ENCODE data around the gene PCDHB13. TPM values are rescaled to one million over a fixed set of nuclear protein-coding genes. Genes with fewer than 3 reads are reported as not detected.
"Not testable (repeated sequence)": the region's sequence is repeated elsewhere in the genome, so short reads cannot be mapped to it uniquely, and the experiment has no call there.

Gene PCDHB13
- total RNA-seq, 1 donor = 0.27 TPM

DNA sequence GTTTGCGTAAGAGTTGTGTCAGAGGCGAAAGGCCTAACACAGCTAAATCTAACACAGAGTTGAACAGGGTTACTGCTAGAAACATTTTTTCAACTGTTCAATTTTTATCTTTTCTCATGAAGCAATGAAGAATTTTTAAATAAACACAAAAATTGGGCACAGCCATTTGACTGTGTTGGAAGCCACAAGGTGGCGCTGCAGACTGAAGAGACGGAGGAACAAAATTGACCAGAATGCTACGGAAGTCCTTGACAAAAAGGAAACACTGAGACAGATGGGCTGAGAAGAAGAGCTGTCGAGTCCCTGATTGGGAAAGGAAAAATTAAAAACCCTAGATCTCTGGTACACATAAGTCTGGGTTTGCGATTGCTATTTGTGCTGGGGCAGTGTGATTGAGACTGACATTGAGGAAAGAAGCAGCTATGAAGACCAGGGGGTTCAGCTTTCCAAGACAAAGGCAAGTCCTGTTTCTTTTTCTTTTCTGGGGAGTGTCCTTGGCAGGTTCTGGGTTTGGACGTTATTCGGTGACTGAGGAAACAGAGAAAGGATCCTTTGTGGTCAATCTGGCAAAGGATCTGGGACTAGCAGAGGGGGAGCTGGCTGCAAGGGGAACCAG, 26.7 kb upstream of the PCDHB13 start, which contains the start of gene PCDHB9:
TSS of gene PCDHB9 (plus strand) at position 265 of the 616 bp plus-strand sequence. CDS start at position 423, 158 bp downstream.
- H3K4me3 ChIP-seq (ENCODE audit: low read depth, low read length) = no peak within 1 kb of the TSS
- DNase-seq (ENCODE audit: low read depth) = no peak
- TF ChIP-seq, protein P1, sequence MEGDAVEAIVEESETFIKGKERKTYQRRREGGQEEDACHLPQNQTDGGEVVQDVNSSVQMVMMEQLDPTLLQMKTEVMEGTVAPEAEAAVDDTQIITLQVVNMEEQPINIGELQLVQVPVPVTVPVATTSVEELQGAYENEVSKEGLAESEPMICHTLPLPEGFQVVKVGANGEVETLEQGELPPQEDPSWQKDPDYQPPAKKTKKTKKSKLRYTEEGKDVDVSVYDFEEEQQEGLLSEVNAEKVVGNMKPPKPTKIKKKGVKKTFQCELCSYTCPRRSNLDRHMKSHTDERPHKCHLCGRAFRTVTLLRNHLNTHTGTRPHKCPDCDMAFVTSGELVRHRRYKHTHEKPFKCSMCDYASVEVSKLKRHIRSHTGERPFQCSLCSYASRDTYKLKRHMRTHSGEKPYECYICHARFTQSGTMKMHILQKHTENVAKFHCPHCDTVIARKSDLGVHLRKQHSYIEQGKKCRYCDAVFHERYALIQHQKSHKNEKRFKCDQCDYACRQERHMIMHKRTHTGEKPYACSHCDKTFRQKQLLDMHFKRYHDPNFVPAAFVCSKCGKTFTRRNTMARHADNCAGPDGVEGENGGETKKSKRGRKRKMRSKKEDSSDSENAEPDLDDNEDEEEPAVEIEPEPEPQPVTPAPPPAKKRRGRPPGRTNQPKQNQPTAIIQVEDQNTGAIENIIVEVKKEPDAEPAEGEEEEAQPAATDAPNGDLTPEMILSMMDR (IDR thresholded peaks at IDR 0.05; ENCODE audit: insufficient read depth, low read length) = peak; percentile 21

DNA sequence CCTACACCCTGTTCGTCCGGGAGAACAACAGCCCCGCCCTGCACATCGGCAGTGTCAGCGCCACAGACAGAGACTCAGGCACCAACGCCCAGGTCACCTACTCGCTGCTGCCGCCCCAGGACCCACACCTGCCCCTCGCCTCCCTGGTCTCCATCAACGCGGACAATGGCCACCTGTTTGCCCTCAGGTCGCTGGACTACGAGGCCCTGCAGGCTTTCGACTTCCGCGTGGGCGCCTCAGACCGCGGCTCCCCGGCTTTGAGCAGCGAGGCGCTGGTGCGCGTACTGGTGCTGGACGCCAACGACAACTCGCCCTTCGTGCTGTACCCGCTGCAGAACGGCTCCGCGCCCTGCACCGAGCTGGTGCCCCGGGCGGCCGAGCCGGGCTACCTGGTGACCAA, 25.0 kb upstream of the PCDHB13 start:
- not testable (repeated sequence) for H3K4me3 ChIP-seq (ENCODE audit: low read depth, low read length); DNase-seq (ENCODE audit: low read depth)

DNA sequence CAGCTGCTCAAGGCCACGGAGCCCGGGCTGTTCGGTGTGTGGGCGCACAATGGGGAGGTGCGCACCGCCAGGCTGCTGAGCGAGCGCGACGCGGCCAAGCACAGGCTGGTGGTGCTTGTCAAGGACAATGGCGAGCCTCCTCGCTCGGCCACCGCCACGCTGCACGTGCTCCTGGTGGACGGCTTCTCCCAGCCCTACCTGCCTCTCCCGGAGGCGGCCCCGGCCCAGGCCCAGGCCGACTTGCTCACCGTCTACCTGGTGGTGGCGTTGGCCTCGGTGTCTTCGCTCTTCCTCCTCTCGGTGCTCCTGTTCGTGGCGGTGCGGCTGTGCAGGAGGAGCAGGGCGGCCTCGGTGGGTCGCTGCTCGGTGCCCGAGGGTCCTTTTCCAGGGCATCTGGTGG, 24.6 kb upstream of the PCDHB13 start:
- not testable (repeated sequence) for H3K4me3 ChIP-seq (ENCODE audit: low read depth, low read length); DNase-seq (ENCODE audit: low read depth)

DNA sequence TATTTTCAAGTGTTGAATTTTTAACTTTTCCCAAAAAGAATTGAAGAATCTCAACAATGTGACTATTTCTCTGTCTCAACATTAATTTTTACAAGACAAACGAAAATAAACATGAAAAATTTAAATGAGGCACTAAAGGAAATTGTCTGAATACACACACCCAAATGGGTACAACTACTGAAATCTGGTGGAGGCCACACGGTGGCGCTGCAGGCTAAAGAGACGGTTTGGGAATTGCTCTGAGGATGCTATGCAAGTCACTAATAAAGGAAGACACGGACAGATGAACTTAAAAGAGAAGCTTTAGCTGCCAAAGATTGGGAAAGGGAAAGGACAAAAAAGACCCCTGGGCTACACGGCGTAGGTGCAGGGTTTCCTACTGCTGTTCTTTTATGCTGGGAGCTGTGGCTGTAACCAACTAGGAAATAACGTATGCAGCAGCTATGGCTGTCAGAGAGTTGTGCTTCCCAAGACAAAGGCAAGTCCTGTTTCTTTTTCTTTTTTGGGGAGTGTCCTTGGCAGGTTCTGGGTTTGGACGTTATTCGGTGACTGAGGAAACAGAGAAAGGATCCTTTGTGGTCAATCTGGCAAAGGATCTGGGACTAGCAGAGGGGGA, 21.5 kb upstream of the PCDHB13 start, which contains the start of gene PCDHB10:
TSS of gene PCDHB10 (plus strand) at position 244 of the 616 bp plus-strand sequence. CDS start at position 444, 200 bp downstream.
- DNase-seq (ENCODE audit: low read depth) = peak; percentile 9
- TF ChIP-seq, protein P1 (IDR thresholded peaks at IDR 0.05; ENCODE audit: insufficient read depth, low read length) = peak; percentile 28
- no peak within 1 kb of the TSS for H3K4me3 ChIP-seq (ENCODE audit: low read depth, low read length)

DNA sequence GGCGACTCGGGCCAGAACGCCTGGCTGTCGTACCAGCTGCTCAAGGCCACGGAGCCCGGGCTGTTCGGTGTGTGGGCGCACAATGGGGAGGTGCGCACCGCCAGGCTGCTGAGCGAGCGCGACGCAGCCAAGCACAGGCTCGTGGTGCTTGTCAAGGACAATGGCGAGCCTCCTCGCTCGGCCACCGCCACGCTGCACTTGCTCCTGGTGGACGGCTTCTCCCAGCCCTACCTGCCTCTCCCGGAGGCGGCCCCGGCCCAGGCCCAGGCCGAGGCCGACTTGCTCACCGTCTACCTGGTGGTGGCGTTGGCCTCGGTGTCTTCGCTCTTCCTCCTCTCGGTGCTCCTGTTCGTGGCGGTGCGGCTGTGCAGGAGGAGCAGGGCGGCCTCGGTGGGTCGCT, 19.4 kb upstream of the PCDHB13 start:
- not testable (repeated sequence) for DNase-seq (ENCODE audit: low read depth); H3K4me3 ChIP-seq (ENCODE audit: low read depth, low read length)

DNA sequence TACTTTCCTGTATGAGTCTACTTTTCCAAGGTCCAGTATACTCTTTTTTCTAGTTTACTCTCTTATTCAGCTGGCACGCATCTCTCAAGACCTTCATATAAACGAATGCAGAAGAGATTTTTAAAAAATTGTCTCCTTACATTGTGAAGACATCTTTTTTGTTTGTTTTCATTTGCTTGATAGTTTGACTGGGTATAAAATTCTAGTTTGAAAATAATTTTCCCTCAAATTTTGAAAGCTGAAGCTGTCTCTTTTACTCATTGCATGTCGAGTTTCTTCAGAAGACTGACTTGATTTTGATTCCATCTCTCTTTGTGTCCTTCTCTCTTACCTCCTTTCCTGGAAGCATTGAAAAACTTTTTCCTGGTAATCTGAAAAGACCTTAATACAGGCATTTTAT, 17.4 kb upstream of the PCDHB13 start:
- no peak overlapping the region for H3K4me3 ChIP-seq (ENCODE audit: low read depth, low read length)
- TF ChIP-seq, protein P1 (IDR thresholded peaks at IDR 0.05; ENCODE audit: insufficient read depth, low read length) = no peak
- DNase-seq (ENCODE audit: low read depth) = no peak

DNA sequence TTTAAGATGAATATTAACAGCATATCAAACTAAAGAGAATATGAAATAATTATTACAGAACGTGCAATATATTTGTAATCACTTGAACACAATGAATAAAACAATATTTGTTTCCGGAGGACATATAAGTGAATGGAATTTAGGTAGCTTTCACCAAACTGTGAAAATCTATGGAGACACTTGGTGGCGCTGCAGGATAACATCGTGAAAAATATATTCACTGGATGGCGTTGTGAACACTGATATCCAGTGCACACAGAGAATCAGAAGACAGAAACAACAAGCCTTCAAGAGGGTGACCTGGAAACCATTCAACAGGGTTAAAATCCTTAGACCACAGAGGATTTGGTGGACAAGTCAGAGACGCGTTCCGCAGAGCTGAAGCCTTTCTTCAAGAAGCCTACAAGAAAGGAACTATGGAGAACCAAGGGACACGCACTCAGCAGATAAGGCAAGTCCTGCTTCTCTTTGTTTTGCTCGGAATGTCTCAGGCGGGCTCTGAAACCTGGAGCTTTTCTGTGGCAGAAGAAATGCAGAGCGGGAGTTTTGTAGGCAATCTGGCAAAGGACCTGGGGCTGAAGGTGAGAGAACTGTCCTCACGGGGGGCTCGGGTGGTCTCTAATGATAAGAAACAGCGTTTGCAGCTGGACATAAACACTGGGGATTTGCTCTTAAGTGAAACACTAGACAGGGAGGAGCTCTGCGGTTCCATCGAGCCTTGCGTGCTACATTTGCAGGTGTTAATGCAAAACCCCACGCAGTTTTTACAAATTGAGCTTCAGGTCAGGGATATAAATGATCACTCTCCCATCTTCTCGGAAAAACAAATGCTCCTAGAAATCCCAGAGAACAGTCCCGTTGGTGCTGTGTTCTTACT, 14.1 kb upstream of the PCDHB13 start, which contains the start of gene PCDHB11:
TSS of gene PCDHB11 (plus strand) at position 269 of the 877 bp plus-strand sequence. CDS start at position 417, 148 bp downstream.
- no peak within 1 kb of the TSS for H3K4me3 ChIP-seq (ENCODE audit: low read depth, low read length)
- TF ChIP-seq, protein P1 (IDR thresholded peaks at IDR 0.05; ENCODE audit: insufficient read depth, low read length) = no peak
- no peak for DNase-seq (ENCODE audit: low read depth)

DNA sequence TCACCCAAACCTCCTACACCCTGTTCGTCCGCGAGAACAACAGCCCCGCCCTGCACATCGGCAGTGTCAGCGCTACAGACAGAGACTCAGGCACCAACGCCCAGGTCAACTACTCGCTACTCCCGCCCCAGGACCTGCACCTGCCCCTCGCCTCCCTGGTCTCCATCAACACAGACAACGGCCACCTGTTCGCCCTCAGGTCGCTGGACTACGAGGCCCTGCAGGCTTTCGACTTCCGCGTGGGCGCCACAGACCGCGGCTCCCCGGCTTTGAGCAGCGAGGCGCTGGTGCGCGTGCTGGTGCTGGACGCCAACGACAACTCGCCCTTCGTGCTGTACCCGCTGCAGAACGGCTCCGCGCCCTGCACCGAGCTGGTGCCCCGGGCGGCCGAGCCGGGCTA, 12.6 kb upstream of the PCDHB13 start:
- not testable (repeated sequence) for H3K4me3 ChIP-seq (ENCODE audit: low read depth, low read length); DNase-seq (ENCODE audit: low read depth)

DNA sequence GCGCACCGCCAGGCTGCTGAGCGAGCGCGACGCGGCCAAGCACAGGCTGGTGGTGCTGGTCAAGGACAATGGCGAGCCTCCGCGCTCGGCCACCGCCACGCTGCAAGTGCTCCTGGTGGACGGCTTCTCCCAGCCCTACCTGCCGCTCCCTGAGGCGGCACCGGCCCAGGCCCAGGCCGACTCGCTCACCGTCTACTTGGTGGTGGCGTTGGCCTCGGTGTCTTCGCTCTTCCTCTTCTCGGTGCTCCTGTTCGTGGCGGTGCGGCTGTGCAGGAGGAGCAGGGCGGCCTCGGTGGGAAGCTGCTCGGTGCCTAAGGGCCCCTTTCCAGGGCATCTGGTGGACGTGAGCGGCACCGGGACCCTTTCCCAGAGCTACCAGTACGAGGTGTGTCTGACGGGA, 12.1 kb upstream of the PCDHB13 start:
- H3K4me3 ChIP-seq (ENCODE audit: low read depth, low read length); DNase-seq (ENCODE audit: low read depth): not testable (repeated sequence)

Data from fibroblast of the aortic adventitia (primary cell).